GM23338 (cell line): ENCODE data around the gene TRIM27. TPM values are rescaled to one million over a fixed set of nuclear protein-coding genes. Genes with fewer than 3 reads are reported as not detected.

ENCODE experiments used
- ATAC-seq: fragments of 200-7000 bp; cut with Tn5 transposase; 3 replicates; pipeline ENCODE4 v1.9.1; 2020
- DNase-seq: peaks from one replicate; pipeline ENCODE4 v3.0.0-alpha.2; 2015; ENCODE audit warnings: low spot score
- H2AFZ ChIP-seq: fragments of 200-600 bp; sonication (generic); 2 replicates; pipeline ENCODE4 v1.8.0; 2016; ENCODE audit warnings: antibody characterized with exemption, mild to moderate bottlenecking, moderate library complexity
- H3F3A ChIP-seq: fragments of 200-600 bp; sonication (generic); replicated peaks from 2 replicates; pipeline ENCODE4 v1.8.0; 2017; ENCODE audit warnings: antibody characterized with exemption, mixed run types, low read depth
- H3K27ac ChIP-seq: fragments of 200-600 bp; sonication (generic); 2 replicates; pipeline ENCODE4 v1.6.1; 2016; ENCODE audit warnings: low read depth
- H3K27me3 ChIP-seq: fragments of 200-600 bp; sonication (generic); 2 replicates; pipeline ENCODE4 v1.8.0; 2016; ENCODE audit warnings: mild to moderate bottlenecking, mixed run types, moderate library complexity; ENCODE audit not compliant: insufficient read depth
- H3K36me3 ChIP-seq: fragments of 200-600 bp; sonication (generic); 2 replicates; pipeline ENCODE4 v1.8.0; 2016; ENCODE audit warnings: mild to moderate bottlenecking; ENCODE audit not compliant: insufficient read depth
- H3K4me1 ChIP-seq: fragments of 200-600 bp; sonication (generic); 2 replicates; pipeline ENCODE4 v1.8.0; 2016; ENCODE audit warnings: mild to moderate bottlenecking, moderate library complexity; ENCODE audit not compliant: insufficient read depth
- H3K4me2 ChIP-seq: fragments of 200-600 bp; sonication (generic); 2 replicates; pipeline ENCODE4 v1.7.1; 2017; ENCODE audit warnings: mixed run types
- H3K4me3 ChIP-seq: fragments of 200-600 bp; sonication (generic); 2 replicates; pipeline ENCODE4 v1.6.1; 2016; ENCODE audit warnings: mixed run types
- H3K79me2 ChIP-seq: fragments of 200-600 bp; sonication (generic); replicated peaks from 2 replicates; pipeline ENCODE4 v1.8.0; 2017; ENCODE audit warnings: mild to moderate bottlenecking; ENCODE audit not compliant: insufficient read depth
- H3K9me2 ChIP-seq: fragments of 200-600 bp; sonication (generic); 2 replicates; pipeline ENCODE4 v1.8.0; 2017; ENCODE audit not compliant: insufficient read depth
- H4K20me1 ChIP-seq: fragments of 200-600 bp; sonication (generic); replicated peaks from 2 replicates; pipeline ENCODE4 v1.8.0; 2017; ENCODE audit warnings: mild to moderate bottlenecking; ENCODE audit not compliant: insufficient read depth
- H3K27ac Mint-ChIP-seq: 2 replicates; pipeline ENCODE4 v1.8.0; 2020; ENCODE audit warnings: inconsistent platforms, mild to moderate bottlenecking, moderate library complexity, mixed read lengths
- H3K27me3 Mint-ChIP-seq: 3 replicates; pipeline ENCODE4 v1.8.0; 2022; ENCODE audit warnings: low read depth, mild to moderate bottlenecking, moderate library complexity, mixed read lengths, inconsistent platforms; ENCODE audit not compliant: insufficient read depth, poor library complexity
- H3K36me3 Mint-ChIP-seq: 3 replicates; pipeline ENCODE4 v1.8.0; 2021; ENCODE audit warnings: low read depth, mild to moderate bottlenecking, inconsistent platforms, moderate library complexity, mixed read lengths
- H3K4me1 Mint-ChIP-seq: 3 replicates; pipeline ENCODE4 v1.8.0; 2020; ENCODE audit warnings: mild to moderate bottlenecking, inconsistent platforms, mixed read lengths
- H3K4me3 Mint-ChIP-seq: 3 replicates; pipeline ENCODE4 v1.8.0; 2021; ENCODE audit warnings: moderate library complexity, mild to moderate bottlenecking, inconsistent platforms, mixed read lengths
- H3K9me3 Mint-ChIP-seq: 3 replicates; pipeline ENCODE4 v1.8.0; 2020; ENCODE audit warnings: moderate library complexity, mild to moderate bottlenecking, inconsistent platforms, mixed read lengths
- CREB1 ChIP-seq: fragments of 250-450 bp; sonication (Bioruptor Pico); IDR thresholded peaks from 2 replicates; pipeline ENCODE4 v1.5.0; 2020; ENCODE audit warnings: low read depth, mild to moderate bottlenecking, moderate library complexity
- CTCF ChIP-seq, 2 experiments: fragments of 200-600 bp in 1 of 2; sonication (generic) in 1 of 2; conservative IDR thresholded peaks; 2 replicates each; pipeline versions ENCODE4 v1.5.1 to v1.6.1; 2016 to 2017; ENCODE audit warnings: antibody characterized with exemption in 2 of 2, low read depth in 2 of 2, mild to moderate bottlenecking in 2 of 2, moderate library complexity in 1 of 2
- ETS1 ChIP-seq: IDR thresholded peaks from 2 replicates; pipeline ENCODE4 v1.6.1; 2016; ENCODE audit warnings: antibody characterized with exemption
- EZH2 ChIP-seq: fragments of 200-600 bp; sonication (generic); IDR thresholded peaks from one replicate; pipeline ENCODE4 v1.8.0; 2017; ENCODE audit warnings: antibody characterized with exemption, mild to moderate bottlenecking, low read depth; ENCODE audit not compliant: unreplicated experiment
- EZH2phosphoT487 ChIP-seq: fragments of 200-600 bp; sonication (generic); IDR thresholded peaks from one replicate; pipeline ENCODE4 v1.8.1; 2018; ENCODE audit warnings: antibody characterized with exemption; ENCODE audit not compliant: unreplicated experiment
- JUNB ChIP-seq: IDR thresholded peaks from one replicate; pipeline ENCODE4 v1.6.1; 2016; ENCODE audit warnings: antibody characterized with exemption; ENCODE audit not compliant: unreplicated experiment
- NANOG ChIP-seq: IDR thresholded peaks from 2 replicates; pipeline ENCODE4 v1.6.1; 2016; ENCODE audit warnings: antibody characterized with exemption, borderline replicate concordance
- POLR2AphosphoS5 ChIP-seq: IDR thresholded peaks from 2 replicates; pipeline ENCODE4 v1.6.1; 2016; ENCODE audit warnings: antibody characterized with exemption, low read depth
- REST ChIP-seq: IDR thresholded peaks from one replicate; pipeline ENCODE4 v1.6.1; 2018; ENCODE audit warnings: antibody characterized with exemption; ENCODE audit not compliant: unreplicated experiment
- STAT1 ChIP-seq: IDR thresholded peaks from one replicate; pipeline ENCODE4 v1.6.1; 2016; ENCODE audit warnings: antibody characterized with exemption; ENCODE audit not compliant: unreplicated experiment
- ZNF114 ChIP-seq: fragments of 250-450 bp; sonication (Bioruptor Pico); IDR thresholded peaks from 2 replicates; pipeline ENCODE4 v1.5.0; 2020; ENCODE audit warnings: mild to moderate bottlenecking, moderate library complexity
- ZNF331 ChIP-seq: fragments of 250-450 bp; sonication (Bioruptor Pico); IDR thresholded peaks from 2 replicates; pipeline ENCODE4 v1.5.0; 2020; ENCODE audit warnings: low read depth, mild to moderate bottlenecking, moderate library complexity
- ZNF462 ChIP-seq: fragments of 250-450 bp; sonication (Bioruptor Pico); IDR thresholded peaks from 2 replicates; pipeline ENCODE4 v1.5.0; 2020; ENCODE audit warnings: mild to moderate bottlenecking, moderate library complexity
- polyA plus RNA-seq: library from polyadenylated mRNA; unstranded; fragments of >200 nt; fragmentation: Nextera tagmentation; extraction: Ambion mirVana; gene quantifications from 2 replicates; pipeline ENCODE4 v1.2.1, GENCODE V29; 2016
- total RNA-seq: library from RNA; depleted of rRNA; stranded (reverse); fragments of >200 nt; shearing (Covaris generic); gene quantifications from 2 replicates; pipeline ENCODE4 v1.2.3, GENCODE V29; 2014

Gene TRIM27
- total and polyA plus RNA-seq, 2 experiments from 2014 or later = 43.1 to 127 TPM

- Histone ChIP-seq H3K4me1 (peaks cover 25% of the 10 kb centered on the region), H3K27me3 (peaks cover 14% of the 10 kb centered on the region), H3K36me3 (no peaks in the 10 kb centered on the region), H3K27ac (no peak overlapping the region), H2AFZ (no peak overlapping the region), H4K20me1 (no peaks in the 10 kb centered on the region), H3K4me2 (no peak overlapping the region), H3K4me3 (no peak overlapping the region), H3F3A (peaks cover 18% of the 10 kb centered on the region), H3K79me2 (no peaks in the 10 kb centered on the region), H3K9me2 (no peaks in the 10 kb centered on the region)
- DNase-seq (no peak), ATAC-seq (no peak)
- H3K27me3 Mint-ChIP-seq = peaks cover 23% of the 10 kb centered on the region
- TF ChIP-seq CREB1 (CRISPR knock-in tag) (no peak), ZNF114 (CRISPR knock-in tag) (no peak), ZNF331 (CRISPR knock-in tag) (no peak), CTCF (conservative IDR thresholded peaks at IDR 0.05; ENCODE audit: low read depth in 2 of 2) (no peak), ZNF462 (no peak), NANOG (no peak), EZH2phosphoT487 (no peak), POLR2AphosphoS5 (no peak), JUNB (no peak), STAT1 (no peak), REST (no peak), EZH2 (no peak), ETS1 (no peak)
- no peak overlapping the region for H3K27ac Mint-ChIP-seq
- peaks cover 21% of the 10 kb centered on the region for H3K9me3 Mint-ChIP-seq
- peaks cover 16% of the 10 kb centered on the region for H3K4me1 Mint-ChIP-seq
- H3K36me3 Mint-ChIP-seq = peaks cover 15% of the 10 kb centered on the region; the same call in 2 of the 3 replicates
- no peak overlapping the region; the same call in 2 of the 3 replicates for H3K4me3 Mint-ChIP-seq
These were observed 61.7 kb downstream of the TRIM27 start for GRCh38 chr6:28862077-28862476.
